COLO668 (cell line): ENCODE results near the gene ABAT.
A peak's percentile ranks its signal among the peaks of the same experiment; 100 is the strongest.
"Not testable (repeated sequence)": the region's sequence is repeated elsewhere in the genome, so short reads cannot be mapped to it uniquely, and the experiment has no call there.

Experiments
- DNase-seq: peaks from one replicate; lab custom pipeline; 2025; ENCODE audit not compliant: unreplicated experiment; lab: John Stamatoyannopoulos, UW

The ABAT gene

GRCh38 chr16:8678068-8678927 lies 3.9 kb downstream of the ABAT start:
- no peak for DNase-seq

DNA sequence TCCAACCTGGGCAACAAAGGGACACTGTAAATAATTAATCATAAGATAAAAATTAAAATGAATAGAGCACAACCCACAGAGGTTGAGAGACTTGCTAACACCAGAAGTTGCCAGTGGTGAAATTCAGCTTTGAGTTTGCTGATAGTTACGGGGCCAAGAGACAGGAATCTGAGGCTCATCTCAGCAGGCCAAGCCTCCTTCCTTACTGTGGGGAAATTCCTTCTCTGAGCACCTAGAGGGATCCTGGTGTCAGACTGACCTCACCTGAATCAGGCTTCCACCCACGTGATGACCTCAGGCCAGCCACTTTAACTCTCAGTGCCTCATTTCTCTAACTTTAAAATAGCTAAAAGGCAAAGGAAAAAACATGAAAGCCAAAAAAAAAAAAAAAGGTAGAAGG lies 4.7 kb downstream of the ABAT start:
- DNase-seq = no peak

GRCh38 chr16:8682551-8683259 lies 8.3 kb downstream of the ABAT start:
- DNase-seq = no peak

DNA sequence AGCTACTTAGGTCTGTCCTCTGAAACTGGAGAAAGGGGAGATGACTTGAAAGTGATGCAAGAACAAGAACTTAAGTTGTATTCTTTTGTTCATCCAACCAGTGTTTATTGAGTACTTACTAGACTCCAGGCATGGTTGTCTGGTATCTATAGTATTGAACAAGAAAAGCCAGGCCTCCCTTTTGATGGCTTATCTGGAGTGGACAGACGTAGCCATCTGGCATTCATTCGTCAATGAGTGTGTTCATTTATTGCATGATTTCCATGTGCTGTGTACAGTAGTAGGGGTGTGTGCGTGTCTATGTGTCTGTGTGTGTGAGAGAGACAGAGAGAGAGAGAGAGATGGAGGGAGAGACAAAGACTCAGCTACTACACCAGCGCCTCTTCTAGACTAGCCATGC lies 9.2 kb downstream of the ABAT start:
- no peak for DNase-seq

DNA sequence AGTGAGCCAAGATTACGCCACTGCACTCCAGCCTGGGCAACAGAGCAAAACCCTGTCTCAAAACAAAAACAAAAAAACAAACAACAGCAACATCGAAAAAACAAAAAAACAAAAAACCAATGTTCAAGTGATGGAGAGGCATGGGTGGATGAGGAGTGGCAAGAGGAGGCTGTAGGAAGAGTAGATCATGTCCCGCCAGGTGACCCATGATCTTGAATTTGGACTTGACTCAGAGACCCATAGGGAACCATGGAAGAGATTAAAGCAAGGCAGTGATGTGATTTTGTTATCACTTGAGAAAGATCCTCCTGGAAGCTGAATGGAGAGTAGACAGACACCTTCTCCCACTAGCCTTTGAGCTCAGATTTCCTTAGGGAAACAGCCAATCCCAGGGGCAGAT lies 11.2 kb downstream of the ABAT start:
- DNase-seq = no peak

DNA sequence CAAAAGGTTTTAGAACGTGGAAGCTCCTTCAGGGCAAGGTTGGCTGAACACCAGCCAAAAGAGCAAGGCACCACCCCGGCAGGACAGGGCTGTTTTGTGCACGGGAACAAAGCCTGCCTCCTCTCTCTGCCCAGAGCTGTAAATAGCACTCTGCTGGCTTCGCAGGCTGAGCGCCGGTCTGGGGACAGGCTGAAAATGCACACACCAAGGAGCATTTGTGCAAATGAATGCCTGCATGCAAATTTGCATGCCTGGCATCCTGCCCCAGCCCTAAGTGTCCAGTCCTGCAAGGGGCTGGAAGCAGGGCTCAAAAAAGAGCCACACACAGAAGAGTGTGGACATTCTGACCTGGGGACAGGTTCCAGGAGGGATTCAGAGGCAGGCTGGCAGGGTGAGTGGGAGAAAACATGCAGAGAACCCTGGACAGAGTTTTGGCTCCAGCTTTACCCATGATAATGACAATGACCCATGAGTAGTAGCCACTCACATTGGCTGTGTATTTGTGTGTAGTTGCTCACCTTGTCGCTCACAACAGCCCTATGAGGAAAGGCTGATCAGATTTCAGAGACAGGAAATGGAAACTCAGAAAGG lies 11.7 kb downstream of the ABAT start:
- DNase-seq = peak; percentile 11

DNA sequence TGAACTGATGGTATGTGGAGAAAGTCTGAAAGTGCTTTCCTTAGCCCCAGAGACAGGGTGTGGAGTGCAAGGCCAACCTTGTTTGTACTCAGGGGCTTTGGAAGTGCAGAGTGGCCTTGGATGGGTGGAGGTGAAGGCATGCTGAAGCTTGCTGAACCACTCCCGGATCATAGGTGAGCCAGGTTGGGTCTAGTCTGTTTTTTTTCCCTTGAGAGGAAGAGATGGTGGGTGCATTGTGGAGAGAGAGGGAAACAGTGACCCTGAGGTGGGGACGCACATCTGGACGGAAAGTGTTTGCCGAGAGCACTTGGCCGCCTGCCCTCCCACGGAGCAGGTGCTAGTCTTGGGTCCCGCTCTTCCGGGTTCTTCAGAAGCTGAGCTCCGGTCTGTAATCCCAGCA lies 12.5 kb downstream of the ABAT start:
- peak; percentile 33 for DNase-seq

- DNase-seq = no peak
These were observed 15.3 kb downstream of the ABAT start for GRCh38 chr16:8689686-8690085.

DNA sequence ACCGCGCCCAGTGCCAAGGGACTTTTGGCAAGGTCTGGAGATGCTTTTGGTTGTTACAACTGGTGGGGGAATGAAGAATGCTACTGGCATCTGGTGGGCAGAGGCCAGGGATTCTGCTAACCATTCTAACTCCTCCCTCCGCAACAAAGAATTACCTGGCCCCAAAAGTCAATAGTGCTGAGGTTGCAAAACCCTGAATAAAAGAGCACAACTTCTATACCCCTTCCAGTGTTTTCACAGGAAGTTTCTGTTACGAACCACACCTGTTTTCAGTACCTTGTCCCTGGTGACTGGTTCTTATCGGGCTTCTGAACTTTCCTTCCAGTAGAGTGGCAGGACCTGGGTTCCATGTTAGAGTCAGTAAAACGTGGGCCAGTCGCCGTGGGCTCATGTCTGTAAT lies 17.3 kb downstream of the ABAT start:
- DNase-seq = no peak

DNA sequence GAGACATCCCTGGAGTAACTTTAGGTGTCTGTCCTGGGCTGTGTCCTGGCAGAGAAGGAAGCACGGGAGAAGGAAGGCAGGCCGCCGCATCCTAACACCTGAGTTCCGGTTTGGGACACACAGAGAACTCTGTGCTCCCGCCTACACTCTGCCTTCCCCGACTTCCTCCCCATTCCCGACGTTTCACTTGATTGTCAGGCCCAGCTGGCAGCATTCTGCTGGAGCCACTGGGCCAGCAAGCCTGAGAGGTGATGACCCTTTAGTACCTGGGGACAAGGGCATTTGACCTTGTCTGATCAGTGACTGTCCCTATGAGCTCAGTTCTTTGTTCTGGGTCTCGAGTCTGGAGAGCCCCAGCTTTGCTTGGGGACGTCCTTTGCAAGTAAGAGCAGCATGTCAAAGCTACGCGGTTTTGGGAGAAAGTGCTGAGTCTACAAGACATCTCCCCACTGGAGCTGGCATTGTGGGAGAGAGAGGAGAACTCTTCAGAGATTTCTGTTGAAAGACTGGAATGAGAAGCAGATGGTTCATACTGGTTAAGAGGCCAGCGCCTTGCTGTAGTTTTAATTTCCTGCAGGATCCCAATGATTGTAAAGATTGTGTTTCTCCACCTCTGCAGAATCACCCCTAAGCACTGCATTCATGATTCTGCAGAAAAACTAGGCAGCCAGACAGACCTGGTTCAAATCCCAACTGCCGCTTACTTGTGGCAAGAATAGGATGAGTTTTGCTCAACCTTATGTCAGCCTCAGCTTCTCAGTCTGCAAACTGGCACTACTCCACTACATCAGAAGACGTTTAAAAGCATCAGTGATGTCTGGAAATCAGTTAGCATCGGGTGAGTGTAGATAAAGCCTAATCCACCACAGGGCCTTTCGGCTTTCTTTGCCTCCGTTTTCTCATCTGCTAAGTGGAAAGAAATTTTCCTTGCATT lies 20.6 kb downstream of the ABAT start:
- DNase-seq = no peak

DNA sequence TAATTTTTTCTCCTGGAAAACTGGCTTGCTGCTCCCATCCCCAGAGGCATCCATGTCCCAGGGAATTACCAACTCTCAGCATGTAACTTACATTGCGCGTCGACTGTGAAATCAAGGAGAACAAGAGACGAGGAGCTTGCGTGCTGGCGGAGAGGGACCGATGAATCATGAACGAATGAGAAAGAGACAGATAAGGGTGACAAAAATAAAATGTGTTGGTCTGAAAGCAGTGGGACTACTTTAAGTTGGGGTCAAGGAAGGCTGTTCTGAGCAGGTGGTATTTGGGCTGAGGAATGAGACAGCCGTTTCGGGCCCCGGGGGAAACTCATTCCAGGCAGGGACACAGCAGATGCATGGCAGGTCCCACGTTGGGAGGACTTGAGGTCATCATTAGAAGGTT lies 22.5 kb downstream of the ABAT start:
- no peak for DNase-seq

- DNase-seq = no peak
These were observed 23.5 kb downstream of the ABAT start for GRCh38 chr16:8697965-8698364.

GRCh38 chr16:8703693-8704092 lies 29.3 kb downstream of the ABAT start:
- no peak for DNase-seq

- no peak for DNase-seq
These were observed 29.7 kb downstream of the ABAT start for GRCh38 chr16:8704098-8704497.

GRCh38 chr16:8705100-8705822 lies 30.8 kb downstream of the ABAT start:
- DNase-seq = not testable (repeated sequence)

DNA sequence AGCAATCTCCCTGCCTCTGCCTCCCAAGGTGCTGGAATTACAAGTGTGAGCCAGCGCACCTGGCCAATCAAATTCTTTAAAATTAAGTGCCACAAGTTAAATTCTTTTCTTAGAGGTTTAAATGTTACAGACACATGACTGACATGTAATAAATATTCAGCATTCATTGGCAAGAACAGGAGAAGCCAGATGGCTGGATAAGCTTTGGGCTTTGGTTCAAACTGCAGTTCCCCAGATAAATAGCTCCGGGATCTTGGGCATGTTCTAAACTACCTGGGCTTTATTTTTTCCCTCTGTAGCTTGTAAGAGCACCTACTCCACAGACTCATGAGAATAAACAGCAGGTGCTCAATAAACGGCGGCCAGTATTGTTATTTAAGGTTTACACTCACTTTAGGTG lies 34.1 kb downstream of the ABAT start:
- DNase-seq = no peak

GRCh38 chr16:8712589-8713361 lies 38.4 kb downstream of the ABAT start:
- DNase-seq = no peak

GRCh38 chr16:8713635-8714172 lies 39.3 kb downstream of the ABAT start:
- no peak for DNase-seq

DNA sequence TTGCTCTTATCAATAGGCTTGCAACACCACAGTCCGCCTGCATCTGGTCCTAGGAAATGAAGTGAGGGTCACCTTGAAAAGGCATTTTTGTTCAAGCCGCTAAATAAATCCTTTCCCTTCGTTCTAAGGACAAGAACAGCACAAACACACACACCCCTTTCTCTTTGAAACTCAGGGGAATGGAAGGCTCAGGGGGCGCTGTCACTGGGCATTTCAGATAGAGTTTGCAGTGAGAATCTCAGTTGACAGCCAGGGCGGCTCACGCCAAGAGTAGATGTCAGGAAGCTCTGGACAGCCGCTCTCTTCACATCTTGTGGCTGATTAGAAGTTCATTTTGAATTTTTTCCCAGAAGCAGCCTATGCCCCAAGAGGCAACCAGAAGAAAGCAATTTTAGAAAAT lies 39.8 kb downstream of the ABAT start:
- DNase-seq = no peak
